Renal cortex interstitium (tissue), 11 donors: ENCODE data around the gene TMEM123. TPM values are rescaled to one million over a fixed set of nuclear protein-coding genes. Genes with fewer than 3 reads are reported as not detected.
"Not testable (repeated sequence)": the region's sequence is repeated elsewhere in the genome, so short reads cannot be mapped to it uniquely, and the experiment has no call there.

ENCODE experiments used
- DNase-seq, 11 donors: peaks; one replicate each; pipeline ENCODE4 v3.0.0-alpha.2; 2013; ENCODE audit warnings: low read depth in 9 of 11, low spot score in 4 of 11; ENCODE audit errors: extremely low read depth in 1 of 11
- polyA plus RNA-seq, 3 donors: library from polyadenylated mRNA; unstranded; fragments of 120-200 nt; gene quantifications; one replicate each; pipeline ENCODE4 v1.2.1, GENCODE V29; 2013; ENCODE audit not compliant: insufficient read length in 3 of 3

The TMEM123 gene
- polyA plus RNA-seq, 3 donors = 274 to 314 (median 278) TPM

GRCh38 chr11:102458548-102458947 lies 6.0 kb upstream of the TMEM123 start:
- DNase-seq = no peak

- no peak for DNase-seq
Measured at GRCh38 chr11:102457865-102458264, 5.3 kb upstream of the TMEM123 start.

- DNase-seq = no peak
Measured at GRCh38 chr11:102457056-102457677, 4.6 kb upstream of the TMEM123 start.

GRCh38 chr11:102456381-102456780 lies 3.8 kb upstream of the TMEM123 start:
- DNase-seq = no peak

- no peak for DNase-seq
Measured at GRCh38 chr11:102453921-102454320, 1.4 kb upstream of the TMEM123 start.

- DNase-seq = peak in 1 of 11 donors; percentile 35
Measured at GRCh38 chr11:102453302-102453695, 734 bp upstream of the TMEM123 start.

- peak; percentile 46 to 73 (median 61) for DNase-seq
Measured at GRCh38 chr11:102451681-102452460, 694 bp downstream of the TMEM123 start.

GRCh38 chr11:102451041-102451680 lies 1.4 kb downstream of the TMEM123 start:
- DNase-seq = no peak

GRCh38 chr11:102449651-102450570 lies 2.7 kb downstream of the TMEM123 start:
- DNase-seq = no peak

GRCh38 chr11:102448869-102449224 lies 3.7 kb downstream of the TMEM123 start:
- no peak for DNase-seq

- no peak for DNase-seq
Measured at GRCh38 chr11:102447941-102448868, 4.4 kb downstream of the TMEM123 start.

- no peak for DNase-seq
Measured at GRCh38 chr11:102447193-102447592, 5.4 kb downstream of the TMEM123 start.

GRCh38 chr11:102446606-102447005 lies 6.0 kb downstream of the TMEM123 start:
- DNase-seq = no peak

GRCh38 chr11:102444693-102445092 lies 7.9 kb downstream of the TMEM123 start:
- DNase-seq = not testable (repeated sequence)

- not testable (repeated sequence) for DNase-seq
Measured at GRCh38 chr11:102444142-102444541, 8.4 kb downstream of the TMEM123 start.

GRCh38 chr11:102439063-102439363 lies 13.6 kb downstream of the TMEM123 start:
- DNase-seq = not testable (repeated sequence)

GRCh38 chr11:102438311-102439062 lies 14.1 kb downstream of the TMEM123 start:
- no peak for DNase-seq

GRCh38 chr11:102437727-102438126 lies 14.8 kb downstream of the TMEM123 start:
- no peak for DNase-seq
